LNCaP clone FGC (cell line): ENCODE measurements around the gene PDZRN3.

ENCODE experiments used
- DNase-seq: peaks from one replicate; pipeline ENCODE4 v3.0.0-alpha.2; 2011; ENCODE audit warnings: low read depth
- H3K4me3 ChIP-seq: 2 replicates; pipeline ENCODE4 v1.5.1; 2011; ENCODE audit warnings: mild to moderate bottlenecking, low read depth, low read length, control low read depth
- CTCF ChIP-seq: IDR thresholded peaks from 2 replicates; pipeline ENCODE4 v1.5.1; 2012; ENCODE audit warnings: mild to moderate bottlenecking; ENCODE audit not compliant: control insufficient read depth, insufficient read depth; ENCODE audit errors: extremely low read depth

Gene PDZRN3

GRCh38 chr3:73502609-73503583 is 121.8 kb downstream of the PDZRN3 start:
- no peak overlapping the region for H3K4me3 ChIP-seq
- TF ChIP-seq CTCF: peak; percentile 96
- DNase-seq: no peak

- H3K4me3 ChIP-seq: no peak overlapping the region
- TF ChIP-seq CTCF: no peak
- DNase-seq: no peak
Measured at GRCh38 chr3:73500321-73500720, 124.4 kb downstream of the PDZRN3 start.

GRCh38 chr3:73499787-73500186 is 125.0 kb downstream of the PDZRN3 start:
- H3K4me3 ChIP-seq: no peak overlapping the region
- no peak for DNase-seq
- no peak for TF ChIP-seq CTCF

- DNase-seq: no peak
- TF ChIP-seq CTCF: no peak
- H3K4me3 ChIP-seq: no peak overlapping the region
Measured at GRCh38 chr3:73498764-73499622, 125.7 kb downstream of the PDZRN3 start.

- no peak overlapping the region for H3K4me3 ChIP-seq
- DNase-seq: no peak
- TF ChIP-seq CTCF: no peak
Measured at GRCh38 chr3:73497646-73498406, 126.9 kb downstream of the PDZRN3 start.

- DNase-seq: no peak
- TF ChIP-seq CTCF: no peak
- H3K4me3 ChIP-seq: no peak overlapping the region
Measured at GRCh38 chr3:73493543-73494308, 131.0 kb downstream of the PDZRN3 start.
